DOHH2 (cell line): ENCODE results near the gene LRRN4CL.
A peak's percentile ranks its signal among the peaks of the same experiment; 100 is the strongest.
"Not testable (repeated sequence)": the region's sequence is repeated elsewhere in the genome, so short reads cannot be mapped to it uniquely, and the experiment has no call there.

Experiments
- H3F3A ChIP-seq: fragments of 200-600 bp; sonication (generic), shearing (Covaris generic); 2 replicates; pipeline ENCODE4 v1.6.0; 2016; ENCODE audit warnings: antibody characterized with exemption, mild to moderate bottlenecking; ENCODE audit not compliant: control insufficient read depth, insufficient read depth
- H3K27ac ChIP-seq: fragments of 200-600 bp; sonication (generic); 2 replicates; pipeline ENCODE4 v1.5.1; 2014; ENCODE audit warnings: low read depth, mild to moderate bottlenecking, low read length, moderate library complexity
- H3K27me3 ChIP-seq: fragments of 200-600 bp; sonication (generic); 2 replicates; pipeline ENCODE4 v1.6.1; 2014; ENCODE audit warnings: mild to moderate bottlenecking, low read length, mixed read lengths; ENCODE audit not compliant: control insufficient read depth
- H3K36me3 ChIP-seq: fragments of 200-600 bp; sonication (generic); 2 replicates; pipeline ENCODE4 v1.6.1; 2014; ENCODE audit warnings: mild to moderate bottlenecking, low read length, moderate library complexity, mixed read lengths; ENCODE audit not compliant: control insufficient read depth
- H3K4me1 ChIP-seq: fragments of 200-600 bp; sonication (generic); 2 replicates; pipeline ENCODE4 v1.6.1; 2014; ENCODE audit warnings: mild to moderate bottlenecking, low read length, mixed read lengths; ENCODE audit not compliant: control insufficient read depth
- H3K4me2 ChIP-seq: fragments of 200-600 bp; sonication (generic); 2 replicates; pipeline ENCODE4 v1.6.0; 2014; ENCODE audit warnings: mild to moderate bottlenecking, low read length, moderate library complexity
- H3K4me3 ChIP-seq: fragments of 200-600 bp; sonication (generic); 2 replicates; pipeline ENCODE4 v1.5.1; 2014; ENCODE audit warnings: mild to moderate bottlenecking, low read length, mixed read lengths
- H3K79me2 ChIP-seq: fragments of 200-600 bp; sonication (generic); 2 replicates; pipeline ENCODE4 v1.6.1; 2014; ENCODE audit warnings: mild to moderate bottlenecking, low read length, mixed read lengths; ENCODE audit not compliant: control insufficient read depth
- H3K9me2 ChIP-seq: fragments of 200-600 bp; sonication (generic); replicated peaks from 2 replicates; pipeline ENCODE4 v1.6.1; 2014; ENCODE audit warnings: mild to moderate bottlenecking, low read length, mixed read lengths; ENCODE audit not compliant: control insufficient read depth
- H3K9me3 ChIP-seq: fragments of 200-600 bp; sonication (generic); 2 replicates; pipeline ENCODE4 v1.6.1; 2014; ENCODE audit warnings: antibody characterized with exemption, low read length, mixed read lengths; ENCODE audit not compliant: control insufficient read depth, insufficient read depth
- H4K20me1 ChIP-seq: fragments of 200-600 bp; sonication (generic); 2 replicates; pipeline ENCODE4 v1.6.0; 2014; ENCODE audit warnings: low read depth, mild to moderate bottlenecking, antibody characterized with exemption, low read length, moderate library complexity; ENCODE audit not compliant: control insufficient read depth, insufficient read depth
- CTCF ChIP-seq: fragments of 200-600 bp; sonication (generic); IDR thresholded peaks from one replicate; pipeline ENCODE4 v1.5.1; 2014; ENCODE audit warnings: antibody characterized with exemption, mild to moderate bottlenecking, low read depth, low read length; ENCODE audit not compliant: poor library complexity, severe bottlenecking
- EZH2phosphoT487 ChIP-seq: fragments of 200-600 bp; sonication (generic); IDR thresholded peaks from 2 replicates; pipeline ENCODE4 v1.6.1; 2017; ENCODE audit warnings: borderline replicate concordance, mild to moderate bottlenecking, antibody characterized with exemption, low read length, moderate library complexity, mixed read lengths

Gene LRRN4CL

GRCh38 chr11:62677714-62678113 lies 11.6 kb downstream of the LRRN4CL start:
- peaks cover 51% of the 10 kb centered on the region for H3K4me1 ChIP-seq
- peaks cover 47% of the 10 kb centered on the region for H3K36me3 ChIP-seq
- no peaks in the 10 kb centered on the region for H3K27me3 ChIP-seq
- H3F3A ChIP-seq = peaks cover 20% of the 10 kb centered on the region
- TF ChIP-seq EZH2phosphoT487 (no peak), CTCF (no peak)
- H4K20me1 ChIP-seq = no peaks in the 10 kb centered on the region
- H3K79me2 ChIP-seq = peaks cover 62% of the 10 kb centered on the region
- no peaks in the 10 kb centered on the region for H3K9me3 ChIP-seq
- H3K27ac ChIP-seq = no peak overlapping the region
- no peaks in the 10 kb centered on the region for H3K9me2 ChIP-seq
- peak overlapping the region; percentile 98 for H3K4me3 ChIP-seq
- H3K4me2 ChIP-seq = peak overlapping the region; percentile 98

- no peaks in the 10 kb centered on the region for H3K9me3 ChIP-seq
- no peaks in the 10 kb centered on the region for H3K9me2 ChIP-seq
- peaks cover 52% of the 10 kb centered on the region for H3K36me3 ChIP-seq
- H3K79me2 ChIP-seq = peaks cover 68% of the 10 kb centered on the region
- no peaks in the 10 kb centered on the region for H4K20me1 ChIP-seq
- TF ChIP-seq EZH2phosphoT487 (no peak), CTCF (no peak)
- no peaks in the 10 kb centered on the region for H3K27me3 ChIP-seq
- peaks cover 20% of the 10 kb centered on the region for H3F3A ChIP-seq
- no peak overlapping the region for H3K27ac ChIP-seq
- peak overlapping the region; percentile 98; the same call in 1 of the 2 replicates for H3K4me2 ChIP-seq
- H3K4me3 ChIP-seq = no peak overlapping the region
- peaks cover 55% of the 10 kb centered on the region for H3K4me1 ChIP-seq
These were observed 12.2 kb downstream of the LRRN4CL start for GRCh38 chr11:62677156-62677555.

- H3K4me3 ChIP-seq = no peak overlapping the region
- H4K20me1 ChIP-seq = no peaks in the 10 kb centered on the region
- TF ChIP-seq EZH2phosphoT487 (no peak), CTCF (peak; percentile 18)
- H3K4me2 ChIP-seq = 0 out of 2 replicates have a peak overlapping the region, but pooled peaks have one; percentile 98
- peaks cover 55% of the 10 kb centered on the region for H3K4me1 ChIP-seq
- no peaks in the 10 kb centered on the region for H3K27me3 ChIP-seq
- H3K9me2 ChIP-seq = no peaks in the 10 kb centered on the region
- H3K27ac ChIP-seq = no peak overlapping the region
- H3K79me2 ChIP-seq = peaks cover 73% of the 10 kb centered on the region
- H3K9me3 ChIP-seq = no peaks in the 10 kb centered on the region
- H3K36me3 ChIP-seq = peaks cover 56% of the 10 kb centered on the region
- H3F3A ChIP-seq = peaks cover 20% of the 10 kb centered on the region
These were observed 12.6 kb downstream of the LRRN4CL start for GRCh38 chr11:62676698-62677097.

DNA sequence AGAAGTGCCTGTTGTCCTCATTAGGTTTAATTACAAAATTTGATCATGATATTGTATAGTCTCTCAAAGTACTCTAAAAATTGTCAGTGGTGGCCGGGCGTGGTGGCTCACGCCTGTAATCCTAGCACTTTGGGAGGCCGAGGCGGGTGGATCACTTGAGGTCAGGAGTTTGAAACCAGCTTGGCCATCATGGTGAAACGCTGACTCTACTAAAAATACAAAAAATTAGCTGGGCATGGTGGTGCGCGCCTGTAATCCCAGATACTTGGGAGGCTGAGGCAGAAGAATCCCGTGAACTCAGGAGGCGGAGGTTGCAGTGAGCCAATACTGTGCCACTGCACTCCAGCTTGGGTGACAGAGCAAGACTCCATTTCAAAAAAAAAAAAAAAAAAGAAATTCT lies 13.9 kb downstream of the LRRN4CL start:
- peaks cover 66% of the 10 kb centered on the region for H3K36me3 ChIP-seq
- peaks cover 53% of the 10 kb centered on the region for H3K4me1 ChIP-seq
- not testable (repeated sequence) for H3K4me3 ChIP-seq, H3K9me3 ChIP-seq, H3K27me3 ChIP-seq, H3K9me2 ChIP-seq, H3K27ac ChIP-seq, H4K20me1 ChIP-seq, H3K4me2 ChIP-seq
- peaks cover 85% of the 10 kb centered on the region for H3K79me2 ChIP-seq
- peaks cover 28% of the 10 kb centered on the region for H3F3A ChIP-seq
